ENCODE data around the gene GARRE1. TPM values are rescaled to one million over a fixed set of nuclear protein-coding genes. Genes with fewer than 3 reads are reported as not detected.

Gene GARRE1
- total RNA-seq (2022; extraction: Qiagen RNA extraction; ENCODE audit: low read depth), result 9.0 to 14.0 TPM (median 12.2 TPM) in 5 replicates

DNA sequence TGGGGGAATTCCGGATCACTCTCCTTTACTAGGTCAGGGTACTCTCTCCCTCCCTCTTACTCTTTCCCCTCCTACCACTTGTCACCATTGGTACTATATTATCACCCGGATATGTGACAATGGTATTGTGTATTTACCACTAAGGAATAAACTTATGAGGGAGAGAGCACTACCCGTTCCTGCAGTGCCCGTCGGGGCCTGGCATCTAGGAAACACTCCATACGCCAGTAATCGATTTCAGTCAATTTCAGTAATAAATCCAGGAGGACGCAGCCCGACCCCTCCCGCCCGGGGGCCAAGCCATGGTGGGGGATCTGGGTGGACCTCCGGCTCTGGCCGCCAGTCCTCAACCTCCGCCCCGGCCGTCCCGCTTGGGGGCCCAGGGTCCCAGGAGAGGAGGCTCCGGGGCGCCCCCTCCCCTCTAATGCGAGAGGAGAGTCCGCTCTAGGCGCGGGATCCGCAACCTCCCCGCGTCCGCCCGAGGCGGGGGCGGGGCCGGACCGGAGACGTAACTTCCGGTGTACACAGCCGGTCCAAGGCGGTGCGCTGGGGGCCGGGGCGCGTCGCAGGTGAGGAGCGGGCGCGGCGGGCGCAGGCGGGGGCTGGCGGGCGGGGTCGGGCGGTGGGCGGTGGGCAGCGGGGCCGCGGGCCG is at the start of gene GARRE1:
Gene GARRE1 (plus strand): TSS at position 509 of the 652 bp plus-strand sequence. CDS start 45,920 bp downstream, outside the sequence.

Other genes with a start within 250 kb of the GARRE1 start
- 202 to 368 TPM (median 250 TPM) in 5 replicates for gene LSM14A, start 82.0 kb upstream of the GARRE1 start, total RNA-seq (2022; extraction: Qiagen RNA extraction; ENCODE audit: low read depth)
- 640 to 737 TPM (median 719 TPM) in 5 replicates for gene GPI, start 110.6 kb downstream of the GARRE1 start, total RNA-seq (2022; extraction: Qiagen RNA extraction; ENCODE audit: low read depth)
- gene PDCD2L, start 149.8 kb downstream of the GARRE1 start, total RNA-seq (2022; extraction: Qiagen RNA extraction; ENCODE audit: low read depth), result 28.0 to 36.3 TPM (median 33.9 TPM) in 5 replicates
- gene UBA2, start 173.8 kb downstream of the GARRE1 start, total RNA-seq (2022; extraction: Qiagen RNA extraction; ENCODE audit: low read depth), result 245 to 416 TPM (median 278 TPM) in 5 replicates
- gene WTIP, start 227.2 kb downstream of the GARRE1 start, total RNA-seq (2022; extraction: Qiagen RNA extraction; ENCODE audit: low read depth), result 23.9 to 32.0 TPM (median 29.3 TPM) in 5 replicates